ENCODE measurements around the gene ZNF268. TPM values are rescaled to one million over a fixed set of nuclear protein-coding genes. Genes with fewer than 3 reads are reported as not detected.

ZNF268 gene
- 10 to 100 TPM; 10.8 to 16.1 (median 14.5) TPM for total RNA-seq

- TF ChIP-seq, protein P1, sequence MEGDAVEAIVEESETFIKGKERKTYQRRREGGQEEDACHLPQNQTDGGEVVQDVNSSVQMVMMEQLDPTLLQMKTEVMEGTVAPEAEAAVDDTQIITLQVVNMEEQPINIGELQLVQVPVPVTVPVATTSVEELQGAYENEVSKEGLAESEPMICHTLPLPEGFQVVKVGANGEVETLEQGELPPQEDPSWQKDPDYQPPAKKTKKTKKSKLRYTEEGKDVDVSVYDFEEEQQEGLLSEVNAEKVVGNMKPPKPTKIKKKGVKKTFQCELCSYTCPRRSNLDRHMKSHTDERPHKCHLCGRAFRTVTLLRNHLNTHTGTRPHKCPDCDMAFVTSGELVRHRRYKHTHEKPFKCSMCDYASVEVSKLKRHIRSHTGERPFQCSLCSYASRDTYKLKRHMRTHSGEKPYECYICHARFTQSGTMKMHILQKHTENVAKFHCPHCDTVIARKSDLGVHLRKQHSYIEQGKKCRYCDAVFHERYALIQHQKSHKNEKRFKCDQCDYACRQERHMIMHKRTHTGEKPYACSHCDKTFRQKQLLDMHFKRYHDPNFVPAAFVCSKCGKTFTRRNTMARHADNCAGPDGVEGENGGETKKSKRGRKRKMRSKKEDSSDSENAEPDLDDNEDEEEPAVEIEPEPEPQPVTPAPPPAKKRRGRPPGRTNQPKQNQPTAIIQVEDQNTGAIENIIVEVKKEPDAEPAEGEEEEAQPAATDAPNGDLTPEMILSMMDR (IDR thresholded peaks at IDR 0.05; ENCODE audit: low read depth): no peak
Measured at GRCh38 chr12:133181238-133181959, at the start of gene ZNF268. ZNF268 (plus strand) TSS chr12:133181495; CDS start chr12:133181998, 503 bp downstream.

DNA sequence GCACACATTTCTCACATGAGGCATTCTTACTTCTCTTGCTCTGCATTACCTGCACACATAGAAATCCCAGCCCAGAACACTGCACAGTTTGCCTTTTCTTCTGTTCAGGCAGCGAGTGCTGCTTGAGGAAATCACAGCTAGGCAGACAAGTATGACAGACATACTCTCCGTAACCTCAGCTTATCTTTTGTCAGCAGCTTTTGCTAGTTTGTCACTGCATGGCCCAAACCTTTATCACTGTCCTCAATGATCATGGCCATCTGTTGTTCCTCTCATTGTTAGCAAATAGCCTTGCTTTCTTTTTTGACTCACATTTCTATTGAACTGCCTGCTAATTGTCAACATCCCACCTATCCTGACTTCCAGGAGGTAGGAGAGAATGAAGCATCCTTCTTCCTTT is 45.5 kb upstream of the ZNF268 start:
- TF ChIP-seq, protein P1 (IDR thresholded peaks at IDR 0.05; ENCODE audit: low read depth): no peak

DNA sequence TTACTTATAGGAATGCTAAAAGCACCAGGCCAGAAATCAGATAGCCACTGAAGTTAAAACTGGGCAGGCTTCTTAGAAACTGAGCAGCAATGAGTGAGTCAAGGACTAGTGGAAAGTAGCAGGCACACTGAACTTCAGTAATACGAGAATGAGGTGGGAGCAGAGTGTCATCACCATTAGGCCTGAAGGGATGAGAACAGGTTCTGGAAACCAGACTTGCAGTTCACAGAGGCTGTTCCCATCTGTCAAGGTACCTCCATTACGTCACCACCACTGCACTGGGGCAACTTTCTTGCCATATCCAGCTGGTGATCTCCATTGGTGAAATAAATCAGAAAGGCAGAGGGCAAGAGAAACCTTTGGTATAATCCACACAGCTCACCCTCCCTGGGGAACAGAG is 35.3 kb upstream of the ZNF268 start:
- TF ChIP-seq, protein P1 (IDR thresholded peaks at IDR 0.05; ENCODE audit: low read depth): no peak

DNA sequence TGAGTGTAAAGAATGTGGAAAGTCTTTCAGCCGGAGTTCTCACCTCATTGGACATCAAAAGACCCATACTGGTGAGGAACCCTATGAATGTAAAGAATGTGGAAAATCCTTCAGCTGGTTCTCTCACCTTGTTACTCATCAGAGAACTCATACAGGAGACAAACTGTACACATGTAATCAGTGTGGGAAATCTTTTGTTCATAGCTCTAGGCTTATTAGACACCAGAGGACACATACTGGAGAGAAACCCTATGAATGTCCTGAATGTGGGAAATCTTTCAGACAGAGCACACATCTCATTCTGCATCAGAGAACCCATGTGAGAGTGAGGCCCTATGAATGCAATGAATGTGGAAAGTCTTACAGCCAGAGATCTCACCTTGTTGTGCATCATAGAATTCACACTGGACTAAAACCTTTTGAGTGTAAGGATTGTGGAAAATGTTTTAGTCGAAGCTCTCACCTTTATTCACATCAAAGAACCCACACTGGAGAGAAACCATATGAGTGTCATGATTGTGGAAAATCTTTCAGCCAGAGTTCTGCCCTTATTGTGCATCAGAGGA is 25.1 kb upstream of the ZNF268 start:
- TF ChIP-seq, protein P1 (IDR thresholded peaks at IDR 0.05; ENCODE audit: low read depth): no peak

- TF ChIP-seq, protein P1 (IDR thresholded peaks at IDR 0.05; ENCODE audit: low read depth): no peak
Measured at GRCh38 chr12:133165776-133166175, 15.5 kb upstream of the ZNF268 start.

GRCh38 chr12:133172491-133172890 is 8.8 kb upstream of the ZNF268 start:
- TF ChIP-seq, protein P1 (IDR thresholded peaks at IDR 0.05; ENCODE audit: low read depth): no peak

DNA sequence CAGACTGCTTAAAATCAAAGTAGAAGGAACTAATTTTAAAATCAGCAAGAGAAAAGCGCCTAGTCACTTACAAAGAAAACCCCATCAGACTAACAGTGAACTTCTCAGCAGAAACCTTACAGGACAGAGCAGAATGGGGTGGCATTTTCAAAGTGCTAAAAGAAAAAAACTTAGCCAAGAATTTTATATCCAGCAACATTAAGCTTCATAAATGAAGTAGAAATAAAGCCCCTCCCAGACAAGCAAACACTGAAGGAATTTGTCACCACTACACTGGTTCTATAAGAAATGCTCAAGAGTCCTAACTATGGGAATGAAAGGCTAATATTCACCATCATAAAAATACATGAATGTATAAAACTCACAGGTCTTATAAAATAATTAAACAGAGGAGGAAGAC is 6.4 kb upstream of the ZNF268 start:
- TF ChIP-seq, protein P1 (IDR thresholded peaks at IDR 0.05; ENCODE audit: low read depth): no peak

Data from subcutaneous adipose tissue (tissue), 4 donors.